Measurements from ENCODE around the gene GMPPB.

GMPPB gene

GRCh38 chr3:49745986-49746385 is 22.2 kb upstream of the GMPPB start:
- Mint-ChIP-seq H3K4me1 (peaks cover 10% of the 10 kb centered on the region), H3K9me3 (no peaks in the 10 kb centered on the region), H3K27ac (no peak overlapping the region), H3K36me3 (peaks cover 78% of the 10 kb centered on the region), H3K4me3 (no peak overlapping the region)
- DNase-seq (ENCODE audit: low spot score in 2 of 2) (no peak), ATAC-seq (no peak)

GRCh38 chr3:49740427-49740826 is 16.7 kb upstream of the GMPPB start:
- H3K9me3 Mint-ChIP-seq: no peaks in the 10 kb centered on the region
- peaks cover 11% of the 10 kb centered on the region for H3K4me1 Mint-ChIP-seq
- H3K36me3 Mint-ChIP-seq: peaks cover 87% of the 10 kb centered on the region
- DNase-seq (ENCODE audit: low spot score in 2 of 2) (no peak), ATAC-seq (no peak)
- H3K4me3 Mint-ChIP-seq: no peak overlapping the region
- no peak overlapping the region for H3K27ac Mint-ChIP-seq

- Mint-ChIP-seq H3K4me3 (no peak overlapping the region), H3K4me1 (peaks cover 6% of the 10 kb centered on the region), H3K36me3 (peaks cover 88% of the 10 kb centered on the region), H3K27ac (peak overlapping the region; percentile 76), H3K9me3 (no peaks in the 10 kb centered on the region)
- no peak for ATAC-seq
- no peak for DNase-seq (ENCODE audit: low spot score in 2 of 2)
Observed at GRCh38 chr3:49738067-49738713, 14.4 kb upstream of the GMPPB start.

GRCh38 chr3:49734752-49735151 is 11.0 kb upstream of the GMPPB start:
- Mint-ChIP-seq H3K4me3 (no peak overlapping the region), H3K36me3 (peaks cover 99% of the 10 kb centered on the region), H3K9me3 (no peaks in the 10 kb centered on the region), H3K27ac (peak overlapping the region; percentile 6), H3K4me1 (peaks cover 6% of the 10 kb centered on the region)
- no peak for DNase-seq (ENCODE audit: low spot score in 2 of 2)
- ATAC-seq: no peak

GRCh38 chr3:49733551-49733950 is 9.8 kb upstream of the GMPPB start:
- H3K36me3 Mint-ChIP-seq: peaks cover 99% of the 10 kb centered on the region

GRCh38 chr3:49732597-49732996 is 8.8 kb upstream of the GMPPB start:
- Mint-ChIP-seq H3K4me1 (peaks cover 6% of the 10 kb centered on the region), H3K27ac (no peak overlapping the region), H3K36me3 (peaks cover 99% of the 10 kb centered on the region), H3K9me3 (no peaks in the 10 kb centered on the region), H3K4me3 (no peak overlapping the region)
- ATAC-seq (no peak), DNase-seq (ENCODE audit: low spot score in 2 of 2) (no peak)

More at GRCh38 chr3:49733551-49733950, 9.8 kb upstream of the GMPPB start:
- Mint-ChIP-seq H3K4me3 (no peak overlapping the region), H3K4me1 (peaks cover 6% of the 10 kb centered on the region), H3K27ac (no peak overlapping the region), H3K9me3 (no peaks in the 10 kb centered on the region)
- ATAC-seq (no peak), DNase-seq (ENCODE audit: low spot score in 2 of 2) (no peak)

- Mint-ChIP-seq H3K27ac (no peak overlapping the region), H3K4me3 (no peak overlapping the region), H3K4me1 (no peaks in the 10 kb centered on the region), H3K9me3 (no peaks in the 10 kb centered on the region), H3K36me3 (peaks cover 76% of the 10 kb centered on the region)
- DNase-seq (ENCODE audit: low spot score in 2 of 2): no peak
- no peak for ATAC-seq
Observed at GRCh38 chr3:49729966-49730609, 6.3 kb upstream of the GMPPB start.

GRCh38 chr3:49727924-49728361 is 4.2 kb upstream of the GMPPB start:
- Mint-ChIP-seq H3K27ac (no peak overlapping the region), H3K36me3 (peaks cover 72% of the 10 kb centered on the region), H3K4me3 (no peak overlapping the region), H3K9me3 (no peaks in the 10 kb centered on the region), H3K4me1 (peaks cover 15% of the 10 kb centered on the region)
- DNase-seq (ENCODE audit: low spot score in 2 of 2) (no peak), ATAC-seq (no peak)

GRCh38 chr3:49727154-49727923 is 3.6 kb upstream of the GMPPB start:
- H3K36me3 Mint-ChIP-seq: peaks cover 71% of the 10 kb centered on the region
- no peak for ATAC-seq
- H3K4me3 Mint-ChIP-seq: no peak overlapping the region
- no peaks in the 10 kb centered on the region for H3K9me3 Mint-ChIP-seq
- DNase-seq (ENCODE audit: low spot score in 2 of 2): no peak
- no peak overlapping the region for H3K27ac Mint-ChIP-seq
- peaks cover 21% of the 10 kb centered on the region for H3K4me1 Mint-ChIP-seq

GRCh38 chr3:49725906-49726681 is 2.3 kb upstream of the GMPPB start:
- Mint-ChIP-seq H3K36me3 (peaks cover 71% of the 10 kb centered on the region), H3K4me3 (no peak overlapping the region), H3K4me1 (peaks cover 31% of the 10 kb centered on the region), H3K27ac (peak overlapping the region; percentile 26), H3K9me3 (no peaks in the 10 kb centered on the region)
- ATAC-seq (no peak), DNase-seq (ENCODE audit: low spot score in 2 of 2) (peak in 1 of 2 donors; percentile 49)

GRCh38 chr3:49724586-49724985 is 835 bp upstream of the GMPPB start:
- DNase-seq (ENCODE audit: low spot score in 2 of 2) (peak in 1 of 2 donors; percentile 59), ATAC-seq (no peak)
- peak overlapping the region; percentile 98 for H3K27ac Mint-ChIP-seq
- no peaks in the 10 kb centered on the region for H3K9me3 Mint-ChIP-seq
- H3K4me1 Mint-ChIP-seq: peaks cover 42% of the 10 kb centered on the region
- peaks cover 71% of the 10 kb centered on the region for H3K36me3 Mint-ChIP-seq
- H3K4me3 Mint-ChIP-seq: peak overlapping the region; percentile 91

GRCh38 chr3:49723296-49723627 is 489 bp downstream of the GMPPB start:
- H3K4me1 Mint-ChIP-seq: peaks cover 55% of the 10 kb centered on the region
- H3K9me3 Mint-ChIP-seq: no peaks in the 10 kb centered on the region
- H3K27ac Mint-ChIP-seq: peak overlapping the region; percentile 98
- peaks cover 70% of the 10 kb centered on the region for H3K36me3 Mint-ChIP-seq
- peak overlapping the region; percentile 91 for H3K4me3 Mint-ChIP-seq
- DNase-seq (ENCODE audit: low spot score in 2 of 2) (peak in 1 of 2 donors; percentile 72), ATAC-seq (peak; percentile 41)

GRCh38 chr3:49722896-49723295 is 855 bp downstream of the GMPPB start:
- peaks cover 66% of the 10 kb centered on the region for H3K36me3 Mint-ChIP-seq
- H3K4me1 Mint-ChIP-seq: peaks cover 55% of the 10 kb centered on the region
- peak overlapping the region; percentile 98 for H3K27ac Mint-ChIP-seq
- peak overlapping the region; percentile 91 for H3K4me3 Mint-ChIP-seq
- no peak for ATAC-seq
- no peak for DNase-seq (ENCODE audit: low spot score in 2 of 2)
- H3K9me3 Mint-ChIP-seq: no peaks in the 10 kb centered on the region

- no peak for ATAC-seq
- peaks cover 61% of the 10 kb centered on the region for H3K36me3 Mint-ChIP-seq
- peak overlapping the region; percentile 98 for H3K27ac Mint-ChIP-seq
- no peaks in the 10 kb centered on the region for H3K9me3 Mint-ChIP-seq
- DNase-seq (ENCODE audit: low spot score in 2 of 2): peak in 1 of 2 donors; percentile 49
- H3K4me3 Mint-ChIP-seq: peak overlapping the region; percentile 91
- peaks cover 55% of the 10 kb centered on the region for H3K4me1 Mint-ChIP-seq
Observed at GRCh38 chr3:49721896-49722781, 1.6 kb downstream of the GMPPB start.

Measured in stimulated activated effector memory CD8-positive, alpha-beta T cell treated with anti-CD3 and anti-CD28 coated beads, Interleukin-12 subunit alpha, Interleukin-12 subunit beta, amount 100 ng/mL, for 72 hours (primary cell).